Vagina (tissue), 2 donors: ENCODE results near the gene MEGF6. TPM values are rescaled to one million over a fixed set of nuclear protein-coding genes. Genes with fewer than 3 reads are reported as not detected.

Source experiments
- DNase-seq, 2 donors: peaks; one replicate each; pipeline ENCODE4 v3.0.0-alpha.2; 2017; ENCODE audit errors: extremely low spot score in 2 of 2
- H3K27ac ChIP-seq: fragments of 200-600 bp; sonication (generic); one replicate; pipeline ENCODE4 v1.5.1; 2019
- H3K27me3 ChIP-seq: fragments of 200-600 bp; sonication (generic); one replicate; pipeline ENCODE4 v1.5.1; 2019
- H3K36me3 ChIP-seq, 2 donors: fragments of 200-600 bp; sonication (generic); one replicate each; pipeline ENCODE4 v1.5.1; 2017 to 2019
- H3K4me1 ChIP-seq: fragments of 200-600 bp; sonication (generic); one replicate; pipeline ENCODE4 v1.5.1; 2019
- H3K4me3 ChIP-seq, 2 donors: fragments of 200-600 bp; sonication (generic); 1 replicate in 1 of 2; 2 replicates in 1 of 2; pipeline ENCODE4 v1.5.1; 2016 to 2019
- H3K9me3 ChIP-seq: fragments of 200-600 bp; sonication (generic); one replicate; pipeline ENCODE4 v1.5.1; 2019
- POLR2A ChIP-seq, 2 donors: fragments of 450-650 bp; IDR thresholded peaks; one replicate each; pipeline ENCODE4 v1.6.1; 2017; ENCODE audit warnings: antibody characterized with exemption in 2 of 2, mild to moderate bottlenecking in 2 of 2, moderate library complexity in 2 of 2
- POLR2AphosphoS5 ChIP-seq, 2 donors: sonication (generic); formaldehyde crosslinking; IDR thresholded peaks; one replicate each; pipeline ENCODE4 v1.9.0; 2017; ENCODE audit warnings: antibody characterized with exemption in 2 of 2, mild to moderate bottlenecking in 2 of 2, low read depth in 1 of 2; ENCODE audit not compliant: insufficient read depth in 1 of 2
- intact Hi-C: fragments of 100-400 bp; cut with DNase I; formaldehyde crosslinking; loops from one replicate; pipeline ENCODE4 v1.15.1; 2023
- total RNA-seq: library from RNA; depleted of rRNA; stranded (reverse); fragments of >200 nt; gene quantifications from one replicate; pipeline ENCODE4 v1.2.3, GENCODE V29; 2016
- TF ChIP-seq, protein P1 (sequence below), 3 experiments: fragments of 450-650 bp in 2 of 3; fragments of 200-600 bp in 1 of 3; sonication (generic) in 1 of 3; IDR thresholded peaks; one replicate each; pipeline ENCODE4 v1.5.1; 2017 to 2019; ENCODE audit warnings: antibody characterized with exemption in 3 of 3, mild to moderate bottlenecking in 2 of 3, moderate library complexity in 2 of 3

The MEGF6 gene
- total RNA-seq, 1 donor from 2014 or later, result 37.6 TPM

- no peaks in the 10 kb centered on the region for H3K36me3 ChIP-seq
- H3K27ac ChIP-seq, result no peak overlapping the region
- TF ChIP-seq POLR2A (IDR thresholded peaks at IDR 0.05) (no peak), POLR2AphosphoS5 (IDR thresholded peaks at IDR 0.05; ENCODE audit: insufficient read depth in 1 of 2, low read depth in 1 of 2) (no peak)
- TF ChIP-seq, protein P1, sequence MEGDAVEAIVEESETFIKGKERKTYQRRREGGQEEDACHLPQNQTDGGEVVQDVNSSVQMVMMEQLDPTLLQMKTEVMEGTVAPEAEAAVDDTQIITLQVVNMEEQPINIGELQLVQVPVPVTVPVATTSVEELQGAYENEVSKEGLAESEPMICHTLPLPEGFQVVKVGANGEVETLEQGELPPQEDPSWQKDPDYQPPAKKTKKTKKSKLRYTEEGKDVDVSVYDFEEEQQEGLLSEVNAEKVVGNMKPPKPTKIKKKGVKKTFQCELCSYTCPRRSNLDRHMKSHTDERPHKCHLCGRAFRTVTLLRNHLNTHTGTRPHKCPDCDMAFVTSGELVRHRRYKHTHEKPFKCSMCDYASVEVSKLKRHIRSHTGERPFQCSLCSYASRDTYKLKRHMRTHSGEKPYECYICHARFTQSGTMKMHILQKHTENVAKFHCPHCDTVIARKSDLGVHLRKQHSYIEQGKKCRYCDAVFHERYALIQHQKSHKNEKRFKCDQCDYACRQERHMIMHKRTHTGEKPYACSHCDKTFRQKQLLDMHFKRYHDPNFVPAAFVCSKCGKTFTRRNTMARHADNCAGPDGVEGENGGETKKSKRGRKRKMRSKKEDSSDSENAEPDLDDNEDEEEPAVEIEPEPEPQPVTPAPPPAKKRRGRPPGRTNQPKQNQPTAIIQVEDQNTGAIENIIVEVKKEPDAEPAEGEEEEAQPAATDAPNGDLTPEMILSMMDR (IDR thresholded peaks at IDR 0.05), result no peak
- no peaks in the 10 kb centered on the region for H3K9me3 ChIP-seq
- intact Hi-C loops, result no loop called here
- H3K4me1 ChIP-seq, result peaks cover 5% of the 10 kb centered on the region
- no peaks in the 10 kb centered on the region for H3K27me3 ChIP-seq
- H3K4me3 ChIP-seq, result no peak overlapping the region
- DNase-seq, result no peak
Measured at GRCh38 chr1:3563610-3564009, 47.7 kb downstream of the MEGF6 start.

DNA sequence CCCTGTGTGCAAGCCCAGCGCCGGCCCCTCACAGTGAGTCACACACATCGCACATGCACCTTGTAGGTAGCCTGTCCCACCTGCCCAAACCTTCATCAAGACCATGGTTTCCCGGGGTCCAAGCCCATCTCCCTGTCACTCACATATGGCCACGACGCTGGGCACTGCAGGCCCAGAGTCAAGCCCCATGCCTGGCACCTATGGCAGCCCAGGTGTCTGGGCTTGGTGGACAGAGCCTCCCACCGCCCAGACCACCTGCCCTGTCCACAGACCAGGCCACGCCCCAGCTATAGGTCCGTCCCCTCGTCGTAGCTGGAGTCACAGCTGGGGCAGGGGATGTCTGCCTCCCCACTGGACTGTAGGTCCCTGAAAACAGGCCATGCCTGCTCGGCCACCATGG, 48.2 kb downstream of the MEGF6 start:
- TF ChIP-seq POLR2A (IDR thresholded peaks at IDR 0.05), result no peak
- TF ChIP-seq POLR2AphosphoS5 (IDR thresholded peaks at IDR 0.05; ENCODE audit: insufficient read depth in 1 of 2, low read depth in 1 of 2), result no peak
- TF ChIP-seq, protein P1 (IDR thresholded peaks at IDR 0.05), result no peak
- no peaks in the 10 kb centered on the region for H3K9me3 ChIP-seq
- no peaks in the 10 kb centered on the region for H3K36me3 ChIP-seq
- intact Hi-C loops, result no loop called here
- H3K27me3 ChIP-seq, result no peaks in the 10 kb centered on the region
- no peak overlapping the region for H3K4me3 ChIP-seq
- H3K4me1 ChIP-seq, result peaks cover 5% of the 10 kb centered on the region
- DNase-seq, result no peak
- no peak overlapping the region for H3K27ac ChIP-seq

DNA sequence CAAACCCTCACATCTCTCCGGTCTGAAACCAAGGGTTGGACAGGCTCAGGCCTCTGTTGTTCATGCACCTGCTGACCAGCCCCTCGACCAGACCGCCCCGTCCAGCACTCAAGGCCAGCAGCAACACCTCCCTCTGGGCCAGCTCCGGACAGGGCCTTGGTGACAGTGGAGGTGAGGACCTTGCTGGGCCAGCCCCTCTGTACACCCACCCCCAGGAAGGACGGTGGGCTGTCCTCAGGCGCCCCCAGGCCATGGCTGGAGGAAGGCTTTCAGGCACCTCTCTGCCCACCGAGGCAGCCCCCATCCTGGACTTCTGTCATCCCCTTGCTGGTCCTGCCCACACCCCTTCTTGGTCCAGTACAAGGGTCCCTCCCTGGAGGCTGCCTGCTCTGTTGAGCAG, 48.6 kb downstream of the MEGF6 start:
- no peaks in the 10 kb centered on the region for H3K27me3 ChIP-seq
- intact Hi-C loops, result no loop called here
- TF ChIP-seq POLR2A (IDR thresholded peaks at IDR 0.05), result no peak
- TF ChIP-seq POLR2AphosphoS5 (IDR thresholded peaks at IDR 0.05; ENCODE audit: insufficient read depth in 1 of 2, low read depth in 1 of 2), result no peak
- TF ChIP-seq, protein P1 (IDR thresholded peaks at IDR 0.05), result no peak
- no peak overlapping the region for H3K4me3 ChIP-seq
- no peak overlapping the region for H3K27ac ChIP-seq
- H3K9me3 ChIP-seq, result no peaks in the 10 kb centered on the region
- no peak for DNase-seq
- no peaks in the 10 kb centered on the region for H3K36me3 ChIP-seq
- H3K4me1 ChIP-seq, result peaks cover 5% of the 10 kb centered on the region

DNA sequence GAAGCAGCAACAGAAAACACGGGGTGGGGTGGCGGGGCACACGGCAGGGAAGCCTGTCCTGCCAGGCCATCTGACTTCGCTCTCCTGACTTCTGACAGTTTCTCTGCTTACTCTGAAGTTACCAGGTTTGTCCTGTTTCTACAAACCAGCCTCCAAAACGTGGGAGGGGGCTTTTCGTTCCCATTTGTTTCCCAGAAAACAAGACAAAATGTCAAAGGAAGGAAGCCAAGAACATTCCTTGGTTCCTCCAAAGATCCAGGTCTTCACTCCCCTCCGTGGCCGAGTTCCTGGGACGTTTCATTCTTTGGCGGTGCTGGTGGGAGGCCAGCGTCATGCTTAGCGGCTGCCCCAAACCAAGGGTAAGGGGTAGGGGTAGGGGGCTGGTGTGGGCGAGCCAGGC, 49.6 kb downstream of the MEGF6 start:
- Histone ChIP-seq H3K4me1 (peaks cover 14% of the 10 kb centered on the region), H3K27ac (no peak overlapping the region), H3K36me3 (no peaks in the 10 kb centered on the region), H3K9me3 (no peaks in the 10 kb centered on the region), H3K27me3 (no peaks in the 10 kb centered on the region), H3K4me3 (no peak overlapping the region)
- no peak for DNase-seq
- TF ChIP-seq POLR2AphosphoS5 (IDR thresholded peaks at IDR 0.05; ENCODE audit: insufficient read depth in 1 of 2, low read depth in 1 of 2) (no peak), POLR2A (IDR thresholded peaks at IDR 0.05) (no peak)
- TF ChIP-seq, protein P1 (IDR thresholded peaks at IDR 0.05), result no peak
- intact Hi-C loops, result no loop called here

- no peak for DNase-seq
- H3K36me3 ChIP-seq, result no peaks in the 10 kb centered on the region
- no peak overlapping the region for H3K27ac ChIP-seq
- H3K9me3 ChIP-seq, result no peaks in the 10 kb centered on the region
- no peak overlapping the region for H3K4me3 ChIP-seq
- H3K4me1 ChIP-seq, result peaks cover 14% of the 10 kb centered on the region
- intact Hi-C loops, result no loop called here
- H3K27me3 ChIP-seq, result no peaks in the 10 kb centered on the region
- TF ChIP-seq POLR2AphosphoS5 (IDR thresholded peaks at IDR 0.05; ENCODE audit: insufficient read depth in 1 of 2, low read depth in 1 of 2) (no peak), POLR2A (IDR thresholded peaks at IDR 0.05) (no peak)
- TF ChIP-seq, protein P1 (IDR thresholded peaks at IDR 0.05), result no peak
Measured at GRCh38 chr1:3560981-3561380, 50.3 kb downstream of the MEGF6 start.
